Stimulated activated naive B cell treated with anti-CD40 and anti-IgM and Interleukin-4, amounts not matched to agents 10 μg/mL and 1 μg/mL and 100 μg/mL, for 72 hours (primary cell): ENCODE results near the gene CPSF4L.

Experiments used
- ATAC-seq, 2 donors: fragments of 150-1000 bp; cut with Tn5 transposase; replicated peaks; 2 replicates each; pipeline ENCODE4 v1.10.0; 2021; ENCODE audit warnings: moderate library complexity in 1 of 2
- DNase-seq: peaks from one replicate; pipeline ENCODE4 v3.0.0; 2021
- H3K27ac Mint-ChIP-seq: one replicate; pipeline ENCODE4 v1.8.0; 2022; ENCODE audit warnings: mild to moderate bottlenecking, mixed read lengths
- H3K27me3 Mint-ChIP-seq, 2 donors: one replicate each; pipeline ENCODE4 v1.8.0; 2022; ENCODE audit warnings: mixed read lengths in 2 of 2
- H3K36me3 Mint-ChIP-seq, 2 donors: one replicate each; pipeline ENCODE4 v1.8.0; 2022; ENCODE audit warnings: mixed read lengths in 2 of 2, mild to moderate bottlenecking in 1 of 2
- H3K4me1 Mint-ChIP-seq, 2 donors: one replicate each; pipeline ENCODE4 v1.8.0; 2022; ENCODE audit warnings: mixed read lengths in 2 of 2, mild to moderate bottlenecking in 1 of 2
- H3K4me3 Mint-ChIP-seq, 2 donors: one replicate each; pipeline ENCODE4 v1.8.0; 2022; ENCODE audit warnings: mild to moderate bottlenecking in 2 of 2, mixed read lengths in 2 of 2, moderate library complexity in 1 of 2
- H3K9me3 Mint-ChIP-seq, 2 donors: one replicate each; pipeline ENCODE4 v1.8.0; 2022; ENCODE audit warnings: mixed read lengths in 2 of 2, mild to moderate bottlenecking in 1 of 2

CPSF4L gene

GRCh38 chr17:73224663-73225305 lies 36.9 kb downstream of the CPSF4L start:
- H3K4me3 Mint-ChIP-seq = no peak overlapping the region
- H3K36me3 Mint-ChIP-seq = peaks cover 5 to 12% of the 10 kb centered on the region in 2 donors
- ATAC-seq (no peak), DNase-seq (no peak)
- H3K27ac Mint-ChIP-seq = peak overlapping the region; percentile 9
- H3K9me3 Mint-ChIP-seq = no peaks in the 10 kb centered on the region
- no peaks in the 10 kb centered on the region for H3K27me3 Mint-ChIP-seq
- H3K4me1 Mint-ChIP-seq = peaks cover 26 to 44% of the 10 kb centered on the region in 2 donors

DNA sequence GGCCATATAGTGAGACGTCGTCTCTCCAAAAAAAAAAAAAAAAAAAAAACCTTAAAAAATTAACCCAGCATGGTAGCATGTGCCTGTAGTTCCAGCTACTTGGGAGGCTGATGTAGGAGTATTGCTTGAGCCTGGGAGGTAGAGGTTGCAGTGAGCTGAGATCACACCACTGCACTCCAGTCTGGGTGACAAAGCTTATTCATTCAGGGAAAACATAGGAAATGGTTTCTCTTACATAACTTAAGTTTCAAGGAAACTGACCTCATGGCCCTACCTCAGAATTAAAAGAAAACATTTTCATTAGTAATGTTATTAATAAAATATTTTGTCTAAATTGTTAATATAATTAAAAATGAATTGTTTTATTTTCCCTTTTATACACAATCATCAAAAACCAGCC lies 37.4 kb downstream of the CPSF4L start:
- H3K36me3 Mint-ChIP-seq = peaks cover 5 to 9% of the 10 kb centered on the region in 2 donors
- H3K9me3 Mint-ChIP-seq = no peaks in the 10 kb centered on the region
- DNase-seq (no peak), ATAC-seq (no peak)
- no peaks in the 10 kb centered on the region for H3K27me3 Mint-ChIP-seq
- H3K27ac Mint-ChIP-seq = no peak overlapping the region
- H3K4me3 Mint-ChIP-seq = no peak overlapping the region
- H3K4me1 Mint-ChIP-seq = peaks cover 24 to 40% of the 10 kb centered on the region in 2 donors

DNA sequence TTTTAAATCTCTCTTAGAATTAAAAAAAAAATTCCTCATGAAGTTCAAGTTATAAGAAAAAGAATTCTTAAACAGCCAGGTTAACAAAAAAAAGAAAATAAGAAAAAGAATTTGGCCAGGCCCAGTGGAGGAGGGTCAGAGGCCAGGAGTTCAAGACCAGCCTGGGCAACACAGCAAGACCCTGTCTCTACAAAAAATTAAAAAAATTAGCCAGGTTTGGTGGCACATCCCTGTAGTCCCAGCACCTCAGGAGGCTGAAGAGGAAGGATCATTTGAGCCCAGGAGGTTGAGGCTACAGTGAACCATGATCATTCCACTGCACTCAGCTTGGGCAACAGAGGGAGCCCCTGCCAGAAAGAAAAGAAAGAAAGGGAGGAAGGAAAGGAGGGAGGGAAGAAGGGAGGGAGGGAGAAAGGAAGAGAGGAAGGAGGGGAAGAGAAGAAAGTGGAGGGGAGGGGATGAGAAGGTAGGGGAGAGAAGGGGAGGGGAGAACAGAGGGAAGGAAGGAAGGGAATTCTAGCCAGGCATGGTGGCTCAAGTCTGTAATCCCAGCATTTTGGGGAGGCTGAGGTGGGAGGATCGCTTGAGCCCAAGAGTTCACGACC lies 38.0 kb downstream of the CPSF4L start:
- no peak for DNase-seq
- H3K4me1 Mint-ChIP-seq = peaks cover 18 to 35% of the 10 kb centered on the region in 2 donors
- no peak overlapping the region for H3K27ac Mint-ChIP-seq
- no peak overlapping the region for H3K4me3 Mint-ChIP-seq
- no peak for ATAC-seq
- H3K27me3 Mint-ChIP-seq = no peaks in the 10 kb centered on the region
- H3K9me3 Mint-ChIP-seq = no peaks in the 10 kb centered on the region
- peaks cover 5 to 8% of the 10 kb centered on the region in 2 donors for H3K36me3 Mint-ChIP-seq

DNA sequence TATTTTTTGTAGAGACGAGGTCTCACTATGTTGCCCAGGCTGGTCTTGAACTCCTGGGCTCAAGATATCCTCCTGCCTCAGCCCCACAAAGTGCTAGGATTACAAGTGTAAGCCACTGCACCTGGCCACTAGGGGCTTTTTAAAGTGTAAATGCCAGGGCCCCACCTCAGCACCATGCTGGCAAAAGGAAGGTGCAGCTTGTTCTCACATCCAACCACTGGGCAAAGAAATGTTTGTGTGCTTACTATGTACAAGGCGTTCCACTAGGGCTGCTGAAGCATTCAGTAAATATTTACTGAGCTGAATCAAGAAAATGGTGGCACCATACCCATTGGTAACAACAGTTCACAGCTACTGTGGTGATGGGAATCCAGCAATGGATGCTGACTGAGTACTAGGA lies 46.2 kb downstream of the CPSF4L start:
- no peak overlapping the region for H3K27ac Mint-ChIP-seq
- ATAC-seq (peak; percentile 23 to 25), DNase-seq (no peak)
- no peaks in the 10 kb centered on the region for H3K27me3 Mint-ChIP-seq
- H3K36me3 Mint-ChIP-seq = peaks cover 23 to 24% of the 10 kb centered on the region in 2 donors
- peaks cover 0 to 8% of the 10 kb centered on the region in 2 donors for H3K4me1 Mint-ChIP-seq
- H3K4me3 Mint-ChIP-seq = no peak overlapping the region
- no peaks in the 10 kb centered on the region for H3K9me3 Mint-ChIP-seq

DNA sequence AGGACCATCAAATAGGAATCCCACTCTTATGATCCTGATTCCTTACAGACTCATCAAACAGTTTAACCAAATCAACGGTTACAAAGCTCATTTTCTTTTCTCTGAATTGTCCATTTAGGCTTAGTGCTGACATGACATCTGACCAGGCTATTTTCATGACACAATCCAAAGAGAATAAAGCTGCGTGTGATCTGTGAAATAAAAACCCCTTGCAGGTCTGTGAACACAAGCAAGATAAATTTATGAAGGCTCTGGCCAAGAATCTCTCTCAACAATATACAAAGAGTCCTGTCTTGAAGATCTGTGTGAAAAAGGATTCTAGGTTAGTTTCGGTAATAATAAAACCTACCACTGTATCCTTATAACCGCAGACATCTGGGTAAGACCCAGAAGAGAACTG lies 46.8 kb downstream of the CPSF4L start:
- Mint-ChIP-seq H3K27ac (no peak overlapping the region), H3K36me3 (peaks cover 22 to 24% of the 10 kb centered on the region in 2 donors), H3K4me1 (peaks cover 0 to 8% of the 10 kb centered on the region in 2 donors), H3K4me3 (no peak overlapping the region), H3K27me3 (no peaks in the 10 kb centered on the region), H3K9me3 (no peaks in the 10 kb centered on the region)
- DNase-seq (no peak), ATAC-seq (no peak)

GRCh38 chr17:73214008-73214407 lies 47.7 kb downstream of the CPSF4L start:
- DNase-seq (no peak), ATAC-seq (no peak)
- H3K9me3 Mint-ChIP-seq = no peaks in the 10 kb centered on the region
- H3K27me3 Mint-ChIP-seq = no peaks in the 10 kb centered on the region
- H3K4me1 Mint-ChIP-seq = peaks cover 0 to 8% of the 10 kb centered on the region in 2 donors
- no peak overlapping the region for H3K27ac Mint-ChIP-seq
- H3K36me3 Mint-ChIP-seq = peaks cover 23 to 26% of the 10 kb centered on the region in 2 donors
- no peak overlapping the region for H3K4me3 Mint-ChIP-seq

DNA sequence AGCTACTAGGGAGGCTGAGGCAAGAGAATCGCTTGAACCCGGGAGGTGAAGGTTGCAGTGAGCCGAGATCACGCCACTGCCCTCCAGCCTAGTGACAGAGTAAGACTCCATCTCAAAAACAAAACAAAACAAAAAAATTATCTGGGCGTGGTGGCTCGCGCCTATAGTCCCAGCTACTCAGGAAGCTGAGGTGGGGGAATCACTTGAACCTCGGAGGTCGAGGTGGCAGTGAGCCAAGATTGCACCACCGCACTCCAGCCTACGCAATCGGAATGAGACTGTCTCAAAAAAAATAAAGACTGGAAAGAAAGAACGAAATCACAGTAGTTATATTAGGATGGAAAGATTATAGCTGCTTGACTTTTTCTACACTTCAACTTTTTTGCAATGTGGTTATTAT lies 49.9 kb downstream of the CPSF4L start:
- Mint-ChIP-seq H3K4me1 (peaks cover 0 to 8% of the 10 kb centered on the region in 2 donors), H3K36me3 (peaks cover 31 to 34% of the 10 kb centered on the region in 2 donors), H3K9me3 (no peaks in the 10 kb centered on the region), H3K27ac (peak overlapping the region; percentile 20), H3K27me3 (no peaks in the 10 kb centered on the region), H3K4me3 (no peak overlapping the region)
- DNase-seq = no peak
- ATAC-seq = no peak

- Mint-ChIP-seq H3K9me3 (no peaks in the 10 kb centered on the region), H3K36me3 (peaks cover 27 to 29% of the 10 kb centered on the region in 2 donors), H3K4me3 (no peak overlapping the region), H3K27me3 (no peaks in the 10 kb centered on the region), H3K27ac (no peak overlapping the region), H3K4me1 (no peaks in the 10 kb centered on the region)
- DNase-seq = no peak
- ATAC-seq = no peak
Observed at GRCh38 chr17:73210002-73210678, 51.5 kb downstream of the CPSF4L start.

- H3K36me3 Mint-ChIP-seq = peaks cover 27 to 29% of the 10 kb centered on the region in 2 donors
- no peaks in the 10 kb centered on the region for H3K27me3 Mint-ChIP-seq
- H3K4me3 Mint-ChIP-seq = no peak overlapping the region
- peak overlapping the region; percentile 9 for H3K27ac Mint-ChIP-seq
- no peak for DNase-seq
- no peaks in the 10 kb centered on the region for H3K4me1 Mint-ChIP-seq
- no peaks in the 10 kb centered on the region for H3K9me3 Mint-ChIP-seq
- no peak for ATAC-seq
Observed at GRCh38 chr17:73209436-73209835, 52.2 kb downstream of the CPSF4L start.

DNA sequence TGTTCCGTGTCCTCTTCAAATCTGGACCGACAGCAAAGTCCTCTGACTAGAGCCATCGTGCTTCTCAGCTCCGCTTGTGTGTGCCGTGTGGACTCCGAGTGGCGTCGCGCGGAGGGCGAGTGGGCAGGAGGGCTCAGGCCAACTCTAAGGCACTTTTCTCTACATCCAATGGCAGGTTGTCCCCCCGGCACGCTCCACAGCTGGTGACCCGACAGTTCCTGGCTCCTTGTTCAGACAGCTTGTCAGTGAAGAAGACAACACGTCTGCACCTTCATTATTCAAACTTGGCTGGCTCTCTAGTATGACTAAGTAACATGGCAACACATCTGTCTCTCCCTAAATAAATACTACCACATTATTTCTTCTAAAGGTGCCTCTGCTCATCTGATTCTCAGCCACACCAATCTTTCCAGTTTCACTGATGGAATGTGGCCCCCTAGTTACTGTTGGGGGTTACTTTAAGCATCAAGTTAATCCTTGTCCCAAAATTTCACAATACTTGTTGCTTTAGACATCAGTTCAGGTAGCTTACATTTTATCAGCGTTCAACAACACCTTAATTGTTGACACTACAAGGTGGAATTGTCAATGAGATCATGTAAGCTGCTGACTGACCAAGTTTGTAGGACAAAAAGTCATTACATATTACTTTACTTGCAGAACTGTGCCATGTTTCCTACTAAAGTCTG lies 53.4 kb downstream of the CPSF4L start:
- no peak for ATAC-seq
- Mint-ChIP-seq H3K4me1 (no peaks in the 10 kb centered on the region), H3K4me3 (no peak overlapping the region), H3K27ac (peak overlapping the region; percentile 17), H3K36me3 (peaks cover 27 to 36% of the 10 kb centered on the region in 2 donors), H3K9me3 (no peaks in the 10 kb centered on the region), H3K27me3 (no peaks in the 10 kb centered on the region)
- DNase-seq = no peak

GRCh38 chr17:73205459-73205961 lies 56.2 kb downstream of the CPSF4L start:
- Mint-ChIP-seq H3K36me3 (peaks cover 34 to 49% of the 10 kb centered on the region in 2 donors), H3K9me3 (no peaks in the 10 kb centered on the region), H3K27ac (no peak overlapping the region), H3K4me3 (no peak overlapping the region), H3K27me3 (no peaks in the 10 kb centered on the region), H3K4me1 (peaks cover 0 to 1% of the 10 kb centered on the region in 2 donors)
- ATAC-seq = no peak
- DNase-seq = no peak

GRCh38 chr17:73203788-73204479 lies 57.7 kb downstream of the CPSF4L start:
- Mint-ChIP-seq H3K9me3 (no peaks in the 10 kb centered on the region), H3K27me3 (no peaks in the 10 kb centered on the region), H3K36me3 (peaks cover 44 to 60% of the 10 kb centered on the region in 2 donors), H3K4me1 (peaks cover 1 to 5% of the 10 kb centered on the region in 2 donors), H3K27ac (no peak overlapping the region), H3K4me3 (no peak overlapping the region)
- no peak for DNase-seq
- ATAC-seq = no peak

DNA sequence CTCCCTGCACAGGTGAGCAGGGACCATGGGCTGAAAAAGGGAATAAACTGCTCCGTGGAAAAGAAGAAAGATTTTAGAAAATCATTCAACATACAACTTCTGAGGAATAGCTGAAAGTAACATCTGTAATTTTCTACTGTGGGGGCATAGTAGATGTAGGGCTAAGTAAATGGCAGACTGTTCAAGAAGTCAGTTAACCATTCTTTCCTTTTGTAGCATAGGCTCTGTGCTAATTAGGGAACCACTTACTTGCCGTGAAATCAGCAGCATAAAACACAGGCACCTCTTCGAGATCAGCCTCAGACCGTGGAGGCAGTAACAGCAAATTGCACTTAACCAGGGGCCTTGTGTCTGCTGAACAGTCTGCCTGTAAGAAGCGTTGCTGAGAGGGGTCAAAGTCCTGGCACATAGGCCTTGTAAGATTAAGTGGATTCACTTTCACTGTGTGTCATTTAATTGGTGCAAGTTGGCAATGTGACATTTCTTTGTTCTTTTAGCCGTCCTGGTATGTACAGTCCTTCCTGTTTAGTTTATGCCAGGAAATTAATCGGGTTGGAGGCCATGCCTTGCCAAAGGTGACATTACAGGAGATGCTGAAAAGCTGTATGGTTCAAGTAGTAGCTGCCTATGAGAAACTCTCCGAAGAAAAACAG lies 58.4 kb downstream of the CPSF4L start:
- ATAC-seq (no peak), DNase-seq (no peak)
- Mint-ChIP-seq H3K9me3 (no peaks in the 10 kb centered on the region), H3K4me3 (no peak overlapping the region), H3K27ac (no peak overlapping the region), H3K27me3 (no peaks in the 10 kb centered on the region), H3K36me3 (peaks cover 44 to 64% of the 10 kb centered on the region in 2 donors), H3K4me1 (peaks cover 1 to 5% of the 10 kb centered on the region in 2 donors)
